GM21367 (cell line): ENCODE measurements around the gene TECPR2.

Source experiments
- ATAC-seq: cut with Tn5 transposase; IDR thresholded peaks from one replicate; pipeline ENCODE4 v1.9.1; 2021; ENCODE audit not compliant: unreplicated experiment

Gene TECPR2

GRCh38 chr14:102371361-102371760, 8.6 kb downstream of the TECPR2 start:
- no peak for ATAC-seq

- no peak for ATAC-seq
These were observed 10.4 kb downstream of the TECPR2 start for GRCh38 chr14:102373110-102373509.

- ATAC-seq, result no peak
These were observed 11.5 kb downstream of the TECPR2 start for GRCh38 chr14:102374264-102374663.

- no peak for ATAC-seq
These were observed 12.4 kb downstream of the TECPR2 start for GRCh38 chr14:102375119-102375518.

GRCh38 chr14:102377696-102378095, 15.0 kb downstream of the TECPR2 start:
- no peak for ATAC-seq

- no peak for ATAC-seq
These were observed 16.1 kb downstream of the TECPR2 start for GRCh38 chr14:102378830-102379229.

- ATAC-seq, result no peak
These were observed 24.3 kb downstream of the TECPR2 start for GRCh38 chr14:102387086-102387485.

GRCh38 chr14:102389246-102389645, 26.5 kb downstream of the TECPR2 start:
- ATAC-seq, result no peak

- ATAC-seq, result no peak
These were observed 27.5 kb downstream of the TECPR2 start for GRCh38 chr14:102390064-102390855.

- no peak for ATAC-seq
These were observed 29.8 kb downstream of the TECPR2 start for GRCh38 chr14:102392506-102392905.

- ATAC-seq, result no peak
These were observed 32.1 kb downstream of the TECPR2 start for GRCh38 chr14:102394717-102395375.

- ATAC-seq, result no peak
These were observed 33.8 kb downstream of the TECPR2 start for GRCh38 chr14:102396521-102396920.

- ATAC-seq, result no peak
These were observed 40.3 kb downstream of the TECPR2 start for GRCh38 chr14:102403028-102403427.

- ATAC-seq, result no peak
These were observed 44.5 kb downstream of the TECPR2 start for GRCh38 chr14:102407258-102407657.

GRCh38 chr14:102408724-102409123, 46.0 kb downstream of the TECPR2 start:
- no peak for ATAC-seq

- ATAC-seq, result no peak
These were observed 52.9 kb downstream of the TECPR2 start for GRCh38 chr14:102415671-102416070.

- no peak for ATAC-seq
These were observed 54.3 kb downstream of the TECPR2 start for GRCh38 chr14:102417001-102417431.

- no peak for ATAC-seq
These were observed 54.9 kb downstream of the TECPR2 start for GRCh38 chr14:102417646-102418045.

GRCh38 chr14:102418169-102418852, 55.6 kb downstream of the TECPR2 start:
- ATAC-seq, result no peak

GRCh38 chr14:102418853-102419240, 56.1 kb downstream of the TECPR2 start:
- no peak for ATAC-seq

GRCh38 chr14:102419276-102419675, 56.5 kb downstream of the TECPR2 start:
- ATAC-seq, result no peak

GRCh38 chr14:102419716-102420115, 57.0 kb downstream of the TECPR2 start:
- no peak for ATAC-seq
